NOMO-1 treated with dmso at 0.1 percent for 144 hours (cell line): ENCODE data around the gene C2CD5.
"Not testable (repeated sequence)": the region's sequence is repeated elsewhere in the genome, so short reads cannot be mapped to it uniquely, and the experiment has no call there.

ENCODE experiments used
- DNase-seq: peaks from one replicate; lab custom pipeline; 2025; ENCODE audit not compliant: unreplicated experiment; lab: John Stamatoyannopoulos, UW

C2CD5 gene

GRCh38 chr12:22536346-22536945, 7.9 kb downstream of the C2CD5 start:
- DNase-seq = no peak

- DNase-seq = no peak
Observed at GRCh38 chr12:22535478-22535877, 8.9 kb downstream of the C2CD5 start.

DNA sequence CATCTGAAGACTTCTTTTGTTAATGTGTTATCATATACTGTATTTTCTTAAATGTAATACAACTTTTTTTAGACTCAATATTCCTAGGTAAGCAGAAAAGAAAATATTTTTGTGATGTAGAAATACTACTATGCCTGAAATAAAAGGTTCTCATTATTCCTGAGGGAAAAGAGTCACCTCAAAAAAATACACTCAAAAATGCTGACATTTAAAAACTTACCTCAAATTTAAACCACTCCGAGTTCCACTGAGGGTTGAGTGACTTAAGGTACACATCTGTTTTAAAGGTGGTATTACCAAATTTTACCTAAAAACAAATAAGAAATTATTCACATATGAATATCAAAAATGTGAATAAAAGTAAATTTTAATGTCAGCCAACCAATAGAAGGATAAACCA, 9.3 kb downstream of the C2CD5 start:
- no peak for DNase-seq

GRCh38 chr12:22533155-22533554, 11.2 kb downstream of the C2CD5 start:
- no peak for DNase-seq

DNA sequence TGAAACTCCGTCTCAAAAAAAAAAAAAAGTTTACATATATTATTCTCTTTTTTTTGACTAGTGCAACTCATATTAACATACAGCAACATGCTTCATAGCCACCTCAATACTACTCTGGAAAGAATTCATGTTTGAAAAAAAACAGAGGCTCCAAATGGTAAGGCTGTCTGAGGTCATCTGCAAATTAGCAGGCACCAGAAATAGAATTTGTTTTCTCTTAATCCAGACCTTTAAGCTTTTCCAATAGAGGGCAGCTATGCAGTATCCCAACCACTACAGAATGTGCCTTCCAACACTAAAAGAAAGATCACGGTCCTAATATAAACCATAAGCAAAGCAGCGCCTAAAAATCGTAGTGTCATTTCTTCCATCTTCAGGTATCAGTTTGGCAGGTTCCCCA, 12.0 kb downstream of the C2CD5 start:
- DNase-seq = no peak

GRCh38 chr12:22531205-22531604, 13.1 kb downstream of the C2CD5 start:
- no peak for DNase-seq

DNA sequence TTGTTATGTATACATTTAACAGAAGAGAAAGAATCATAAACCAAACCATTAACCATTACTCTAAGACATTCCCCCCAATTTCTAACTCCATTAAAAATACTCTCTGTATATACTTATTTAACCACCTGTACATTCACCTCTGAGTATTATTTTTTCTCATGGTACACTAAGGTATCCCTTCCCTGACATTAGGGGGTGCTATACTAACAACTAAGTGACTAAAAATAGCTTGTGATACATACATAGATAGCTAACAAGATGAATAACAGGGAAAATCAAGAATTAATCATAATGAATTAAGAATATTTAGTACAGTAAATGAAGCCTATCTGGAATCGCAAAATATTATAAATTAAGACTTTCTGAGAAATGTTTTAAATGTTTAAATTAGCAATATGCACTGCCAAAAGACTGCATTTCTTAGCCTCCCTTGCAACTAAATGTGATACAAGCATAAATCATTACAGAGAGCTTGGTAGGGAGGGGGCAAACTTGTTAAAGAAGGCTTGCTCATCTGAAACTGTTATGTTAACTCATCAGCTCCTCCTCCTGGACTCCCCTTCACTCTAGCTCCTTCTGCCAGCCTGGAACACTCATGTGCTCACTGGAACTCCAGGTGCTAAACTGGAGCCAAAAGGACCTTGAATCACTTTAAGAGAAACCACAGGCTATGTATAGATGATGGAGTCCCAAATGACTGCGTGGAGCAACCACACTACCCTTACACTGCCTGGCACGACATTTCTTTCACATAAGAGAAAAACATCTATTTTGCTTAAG, 14.9 kb downstream of the C2CD5 start:
- DNase-seq = no peak

- DNase-seq = no peak
Observed at GRCh38 chr12:22527999-22528398, 16.3 kb downstream of the C2CD5 start.

- DNase-seq = no peak
Observed at GRCh38 chr12:22526836-22527235, 17.5 kb downstream of the C2CD5 start.

DNA sequence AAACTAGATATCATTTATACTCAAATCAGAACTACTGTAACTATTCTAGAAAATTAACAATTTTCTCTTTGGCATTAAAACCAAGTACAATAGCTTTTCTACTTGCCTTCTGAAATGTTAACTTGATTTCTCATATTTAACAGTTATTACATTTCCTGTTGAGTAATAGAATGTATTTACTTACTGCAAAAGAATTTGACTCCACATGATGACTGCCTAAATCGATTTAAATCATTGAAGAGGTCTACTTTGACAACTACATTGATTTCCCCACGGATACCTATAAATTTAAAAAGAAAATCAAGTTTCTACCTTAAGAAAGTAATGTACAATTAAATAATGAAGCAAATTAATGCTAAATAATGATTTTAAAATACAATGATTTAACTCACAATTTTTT, 18.9 kb downstream of the C2CD5 start:
- DNase-seq = no peak

DNA sequence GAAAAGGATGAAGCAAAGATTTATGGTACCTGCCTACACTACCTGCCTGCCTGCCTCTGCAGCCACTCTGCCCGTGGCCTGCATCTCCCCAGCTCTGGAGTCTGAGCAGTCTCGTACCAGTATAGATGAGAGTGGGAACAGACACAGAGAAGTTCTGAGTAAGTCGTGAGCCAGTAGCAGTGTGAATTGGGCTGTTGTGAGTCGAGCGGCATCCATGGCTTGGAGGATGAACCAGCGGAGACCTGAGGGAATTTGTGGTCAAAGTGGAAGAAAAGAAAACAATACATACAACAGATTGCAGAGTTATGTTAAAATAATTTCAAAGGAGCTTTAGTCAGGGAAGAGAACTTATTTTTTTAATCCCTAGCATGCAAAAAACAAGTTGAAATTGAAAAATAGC, 25.3 kb downstream of the C2CD5 start:
- no peak for DNase-seq

DNA sequence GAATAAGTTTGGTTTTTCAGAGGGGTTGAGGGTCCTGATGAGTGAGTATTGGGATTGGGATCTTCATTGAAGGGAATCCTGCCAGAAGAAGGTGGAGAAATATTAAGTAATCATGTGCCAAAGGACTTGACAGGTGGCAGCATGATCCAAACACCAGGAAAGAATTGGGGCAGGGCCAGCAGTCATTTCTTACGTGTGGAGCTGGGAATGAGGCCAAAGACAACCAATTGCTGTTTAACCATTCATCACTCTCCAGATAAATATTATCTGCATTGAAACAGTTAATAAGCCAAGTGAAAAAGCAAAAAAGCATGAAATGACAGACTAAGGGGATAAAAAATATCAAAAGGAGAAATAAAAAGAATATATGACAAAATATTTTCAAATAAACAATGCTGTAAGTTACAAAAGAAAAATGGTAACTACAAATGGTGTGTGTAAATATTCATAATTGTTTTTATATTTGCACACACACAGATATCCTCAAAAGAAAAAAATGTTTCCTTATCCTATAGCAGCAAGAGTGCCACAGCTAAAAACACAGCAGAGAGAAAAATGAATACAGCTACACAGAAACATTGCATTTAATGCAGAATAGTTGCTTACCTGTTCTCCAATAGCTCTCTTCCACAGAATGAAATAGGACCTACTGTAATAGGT, 26.2 kb downstream of the C2CD5 start:
- no peak for DNase-seq

GRCh38 chr12:22514875-22515274, 29.5 kb downstream of the C2CD5 start:
- DNase-seq = no peak

- DNase-seq = no peak
Observed at GRCh38 chr12:22505826-22506225, 38.5 kb downstream of the C2CD5 start.

DNA sequence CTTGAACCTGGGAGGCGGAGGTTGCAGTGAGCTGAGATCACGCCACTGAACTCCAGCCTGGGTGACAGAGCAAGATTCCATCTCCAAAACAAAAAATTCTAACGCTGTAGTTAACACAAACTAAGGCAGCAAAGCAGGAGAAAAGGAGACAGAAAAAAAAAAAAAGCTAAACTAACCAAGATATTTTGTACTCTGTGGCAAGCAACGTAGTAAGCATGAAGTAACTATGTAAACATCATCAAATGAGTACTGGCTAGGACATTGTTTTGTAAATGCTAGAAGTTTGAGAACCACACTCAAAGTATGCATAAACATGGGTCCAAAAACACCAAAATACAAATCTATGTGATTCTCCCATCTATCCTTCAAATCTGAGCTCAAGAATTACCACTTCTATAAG, 44.2 kb downstream of the C2CD5 start:
- DNase-seq = no peak

DNA sequence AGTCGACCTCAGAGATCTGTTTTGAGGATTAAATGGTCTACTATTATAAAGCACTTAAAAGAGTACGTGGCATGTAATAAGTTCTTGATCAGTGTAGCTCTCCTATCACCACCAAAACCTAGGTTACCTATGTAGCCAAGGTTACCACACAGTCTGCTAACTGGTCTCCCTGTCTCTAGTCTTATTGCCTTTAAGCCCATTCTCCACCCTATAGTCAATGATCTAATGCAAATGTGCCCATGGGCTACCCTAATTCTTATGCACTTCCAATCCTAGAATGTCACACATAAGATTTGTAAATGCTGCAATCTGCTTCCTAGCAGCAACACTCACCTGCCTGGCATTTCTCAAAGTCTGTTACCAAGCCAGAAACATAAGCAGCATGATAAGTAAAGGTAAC, 44.9 kb downstream of the C2CD5 start:
- DNase-seq = no peak

- DNase-seq = no peak
Observed at GRCh38 chr12:22494319-22494718, 50.0 kb downstream of the C2CD5 start.

GRCh38 chr12:22491034-22491433, 53.3 kb downstream of the C2CD5 start:
- DNase-seq = no peak

DNA sequence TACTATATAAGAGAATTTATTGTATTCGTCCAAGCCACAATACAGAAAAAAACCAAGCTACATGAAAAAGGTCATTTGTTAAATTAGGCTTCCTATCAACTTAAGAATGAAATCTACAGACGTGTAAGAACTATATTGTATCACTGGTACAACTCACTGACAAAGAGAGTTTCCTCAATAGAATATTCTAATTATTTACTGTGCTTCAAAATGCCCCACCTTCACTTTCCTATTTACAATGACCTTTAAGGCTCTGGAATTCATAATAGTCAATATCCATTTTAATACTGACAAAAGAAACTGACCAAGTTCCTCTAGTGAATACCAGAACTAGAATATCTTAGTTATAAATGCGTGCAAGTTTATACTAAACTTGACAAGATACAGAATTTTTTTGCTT, 55.9 kb downstream of the C2CD5 start:
- DNase-seq = no peak

DNA sequence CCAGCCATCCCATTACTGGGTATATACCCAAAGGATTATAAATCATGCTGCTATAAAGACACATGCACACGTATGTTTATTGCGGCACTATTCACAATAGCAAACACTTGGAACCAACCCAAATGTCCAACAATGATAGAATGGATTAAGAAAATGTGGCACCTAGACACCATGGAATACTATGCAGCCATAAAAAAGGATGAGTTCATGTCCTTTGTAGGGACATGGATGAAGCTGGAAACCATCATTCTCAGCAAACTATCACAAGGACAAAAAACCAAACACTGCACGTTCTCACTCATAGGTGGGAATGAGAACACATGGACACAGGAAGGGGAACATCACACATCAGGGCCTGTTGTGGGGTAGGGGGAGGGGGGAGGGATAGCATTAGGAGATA, 56.7 kb downstream of the C2CD5 start:
- DNase-seq = not testable (repeated sequence)

GRCh38 chr12:22481547-22482104, 62.7 kb downstream of the C2CD5 start:
- DNase-seq = no peak

GRCh38 chr12:22480814-22481213, 63.5 kb downstream of the C2CD5 start:
- DNase-seq = not testable (repeated sequence)
